Right renal cortex interstitium (tissue), 3 donors: ENCODE results near the gene SLC27A3. TPM values are rescaled to one million over a fixed set of nuclear protein-coding genes. Genes with fewer than 3 reads are reported as not detected.

Source experiments
- DNase-seq, 3 donors: peaks; one replicate each; pipeline ENCODE4 v3.0.0-alpha.2; 2013; ENCODE audit warnings: low read depth in 3 of 3, low spot score in 2 of 3
- polyA plus RNA-seq, 3 donors: library from polyadenylated mRNA; unstranded; fragments of 120-200 nt; gene quantifications; one replicate each; pipeline ENCODE4 v1.2.1, GENCODE V29; 2013; ENCODE audit not compliant: insufficient read length in 3 of 3

Gene SLC27A3
- polyA plus RNA-seq, 3 donors: 31.5 to 33.3 (median 33.0) TPM

DNA sequence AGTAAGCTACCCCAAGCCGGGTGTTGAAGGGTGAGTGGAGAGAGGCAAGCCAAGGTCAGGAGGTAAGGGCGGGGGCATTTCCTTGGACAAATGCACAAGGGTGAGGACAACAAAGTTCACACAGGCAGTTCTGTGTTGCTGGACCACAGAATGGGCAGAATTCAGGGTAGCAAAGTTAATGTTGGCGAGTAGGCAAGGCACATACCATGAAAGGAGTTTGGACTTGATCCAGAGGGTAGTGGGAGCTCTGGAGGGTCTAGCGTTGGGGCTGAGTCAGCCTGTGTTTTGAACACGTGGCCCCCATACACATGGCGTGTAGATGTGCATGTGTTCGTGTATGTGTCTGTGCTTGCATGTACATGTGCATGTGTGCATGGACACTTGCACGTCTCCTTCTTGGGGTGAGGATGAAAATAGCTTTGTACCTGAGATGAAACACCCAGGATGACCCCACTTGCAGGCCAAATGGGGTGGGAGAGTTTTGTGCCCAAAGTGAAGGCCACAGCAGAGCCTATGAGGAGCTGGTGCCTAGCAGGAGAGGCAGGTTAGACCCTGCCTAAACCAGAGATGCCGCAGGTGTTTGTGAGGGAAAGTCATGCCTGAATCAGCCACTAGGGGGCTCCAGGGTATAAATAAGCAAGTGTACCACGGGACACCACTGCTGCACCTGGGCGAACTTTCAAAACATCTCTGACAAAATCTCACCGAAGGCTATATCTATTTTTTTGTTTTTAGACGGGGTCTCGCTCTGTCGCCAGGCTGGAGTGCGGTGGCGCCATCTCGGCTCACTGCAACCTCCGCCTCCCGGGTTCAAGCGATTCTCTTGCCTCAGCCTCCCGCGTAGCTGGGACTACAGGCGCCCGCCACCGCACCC lies 21.8 kb downstream of the SLC27A3 start:
- DNase-seq: no peak

DNA sequence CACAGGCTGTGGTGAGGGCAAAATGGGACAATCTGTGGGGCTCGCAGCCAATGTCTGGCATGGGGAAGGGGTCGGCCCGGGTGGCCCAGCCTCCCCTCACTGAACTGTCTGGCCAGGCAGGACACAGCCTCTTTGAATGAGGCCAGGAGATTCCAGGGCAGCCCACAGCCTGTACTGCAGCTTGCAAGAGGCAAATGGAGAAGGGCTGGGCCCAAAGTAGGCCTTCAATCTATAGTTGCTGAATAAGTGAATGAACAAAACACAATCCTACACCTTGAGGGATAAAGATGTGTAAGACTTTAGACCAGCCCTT lies 23.2 kb downstream of the SLC27A3 start:
- DNase-seq: no peak

GRCh38 chr1:153799016-153799415 lies 23.8 kb downstream of the SLC27A3 start:
- DNase-seq: no peak

DNA sequence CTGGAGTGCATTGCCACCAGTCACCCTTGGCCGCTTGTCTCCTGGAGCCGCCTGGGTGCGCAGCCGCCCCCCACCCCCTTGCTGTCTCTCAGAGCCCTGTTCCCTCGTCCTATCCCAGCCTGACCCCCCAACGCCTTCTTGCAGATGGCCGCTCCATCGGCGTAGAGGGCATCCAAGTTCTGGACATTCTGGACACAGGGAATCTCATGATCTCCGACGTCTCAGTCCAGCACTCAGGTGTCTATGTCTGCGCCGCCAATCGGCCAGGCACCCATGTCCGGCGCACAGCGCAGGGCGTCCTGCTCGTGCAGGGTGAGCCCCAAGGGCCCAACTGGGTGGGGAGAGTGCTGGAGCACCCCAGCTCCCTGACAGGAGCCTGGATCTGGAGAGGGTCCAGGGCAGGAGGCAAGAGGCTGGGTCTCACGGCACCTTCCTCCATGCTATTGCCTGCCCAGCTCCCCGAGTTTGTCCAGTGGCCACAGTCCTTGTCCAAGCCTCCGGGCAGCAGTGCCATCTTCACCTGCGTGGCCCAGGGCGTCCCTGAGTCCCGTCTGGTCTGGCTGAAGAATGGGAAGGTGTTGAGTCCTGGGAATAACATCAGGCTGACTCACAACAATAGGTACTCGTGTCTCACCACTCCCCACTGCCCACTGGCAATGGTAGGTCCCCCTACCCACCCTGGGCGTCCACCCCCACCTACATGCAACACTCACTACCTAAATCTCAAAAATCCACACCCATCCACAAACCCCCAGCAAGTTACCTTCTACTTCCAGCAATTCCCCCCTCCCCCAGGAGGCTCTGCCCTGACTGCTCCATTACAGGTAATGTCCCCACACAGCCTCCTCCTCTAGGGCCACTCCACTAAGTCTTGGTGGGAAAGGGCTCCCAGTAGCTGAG lies 24.6 kb downstream of the SLC27A3 start:
- DNase-seq: no peak

- no peak for DNase-seq
These were observed 25.3 kb downstream of the SLC27A3 start for GRCh38 chr1:153800516-153800915.

GRCh38 chr1:153801028-153801625 lies 25.9 kb downstream of the SLC27A3 start:
- DNase-seq: no peak

GRCh38 chr1:153801786-153802697 lies 26.8 kb downstream of the SLC27A3 start:
- DNase-seq: no peak

DNA sequence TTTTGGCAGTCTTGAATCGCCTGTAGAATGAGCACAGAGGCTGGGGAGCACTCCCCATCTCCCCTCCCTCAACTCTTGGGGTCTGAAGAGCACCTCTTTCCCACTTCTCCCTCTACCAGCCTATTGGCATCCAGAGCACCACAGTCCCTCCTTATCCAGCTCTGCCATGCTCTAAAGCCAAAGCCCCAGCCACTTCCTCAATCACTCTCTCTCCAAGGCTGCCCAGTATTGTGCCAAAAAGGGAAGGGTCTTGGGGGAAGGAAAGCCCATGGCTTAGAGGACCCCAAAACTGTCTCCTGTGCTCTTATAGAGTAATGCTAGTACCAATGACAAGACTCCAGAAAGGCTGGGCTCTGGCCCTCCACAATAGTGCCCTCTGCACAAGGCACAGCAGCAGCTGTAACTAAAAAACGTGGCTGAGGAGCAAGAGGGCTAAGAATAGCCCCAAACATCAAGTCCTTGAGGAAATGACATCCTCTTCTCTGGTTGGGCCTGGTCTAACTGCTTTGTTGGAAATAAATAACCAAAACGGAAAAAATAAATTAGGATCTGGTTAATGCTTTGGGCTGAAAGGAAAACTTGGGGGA lies 28.4 kb downstream of the SLC27A3 start:
- DNase-seq: no peak

DNA sequence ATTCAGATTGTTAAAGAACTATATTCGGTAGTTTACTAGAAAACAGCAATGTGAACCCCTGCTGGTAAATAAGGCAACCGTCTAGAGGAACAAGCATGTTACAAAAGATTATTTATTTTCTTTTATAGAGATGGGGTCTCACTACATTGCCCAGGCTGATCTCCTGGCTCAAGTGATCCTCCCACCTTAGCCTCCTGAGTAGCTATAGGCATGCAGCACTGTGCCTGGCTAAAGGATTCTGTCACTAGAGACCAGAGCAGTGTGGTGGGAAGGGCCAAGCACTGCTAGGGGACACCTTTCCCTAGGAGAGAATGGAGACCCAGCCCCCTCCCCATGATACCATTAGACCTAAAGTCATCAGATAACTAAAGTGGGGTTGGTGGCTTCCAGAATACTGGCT lies 28.9 kb downstream of the SLC27A3 start:
- no peak for DNase-seq

DNA sequence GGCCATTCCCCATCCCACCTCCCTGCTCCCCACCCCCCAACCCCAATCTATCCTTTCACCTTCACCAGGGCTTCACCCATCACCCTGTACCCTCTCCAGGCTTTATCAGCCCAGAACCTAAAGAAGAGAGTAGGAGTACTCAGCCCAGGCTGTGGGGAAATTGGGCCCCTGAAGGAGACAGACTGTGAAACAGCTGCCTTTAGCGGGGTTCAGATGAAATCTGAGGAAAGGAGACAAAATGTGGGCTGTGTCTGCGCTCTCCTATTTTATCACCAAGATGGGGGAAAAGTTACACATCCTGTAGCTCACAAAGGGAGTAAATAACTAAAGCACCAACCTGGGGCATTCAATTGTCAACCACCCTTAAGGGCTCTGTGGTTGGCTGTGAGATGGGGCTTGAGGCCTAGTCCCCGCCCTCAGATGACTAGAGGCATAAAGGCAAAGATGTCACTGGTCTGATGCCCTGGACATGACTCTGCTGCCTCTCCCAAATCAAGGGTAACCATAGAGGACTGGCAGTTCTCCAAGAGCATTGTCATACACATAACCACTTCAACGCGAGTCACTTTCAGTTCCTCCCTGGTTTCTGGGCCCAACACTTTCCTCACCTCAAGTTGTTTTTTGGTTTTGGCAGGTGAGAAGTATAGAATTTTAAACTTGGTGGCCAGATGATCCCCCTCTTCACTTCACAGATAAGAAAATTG lies 30.0 kb downstream of the SLC27A3 start:
- DNase-seq: no peak

GRCh38 chr1:153805886-153806719 lies 30.9 kb downstream of the SLC27A3 start:
- DNase-seq: no peak

DNA sequence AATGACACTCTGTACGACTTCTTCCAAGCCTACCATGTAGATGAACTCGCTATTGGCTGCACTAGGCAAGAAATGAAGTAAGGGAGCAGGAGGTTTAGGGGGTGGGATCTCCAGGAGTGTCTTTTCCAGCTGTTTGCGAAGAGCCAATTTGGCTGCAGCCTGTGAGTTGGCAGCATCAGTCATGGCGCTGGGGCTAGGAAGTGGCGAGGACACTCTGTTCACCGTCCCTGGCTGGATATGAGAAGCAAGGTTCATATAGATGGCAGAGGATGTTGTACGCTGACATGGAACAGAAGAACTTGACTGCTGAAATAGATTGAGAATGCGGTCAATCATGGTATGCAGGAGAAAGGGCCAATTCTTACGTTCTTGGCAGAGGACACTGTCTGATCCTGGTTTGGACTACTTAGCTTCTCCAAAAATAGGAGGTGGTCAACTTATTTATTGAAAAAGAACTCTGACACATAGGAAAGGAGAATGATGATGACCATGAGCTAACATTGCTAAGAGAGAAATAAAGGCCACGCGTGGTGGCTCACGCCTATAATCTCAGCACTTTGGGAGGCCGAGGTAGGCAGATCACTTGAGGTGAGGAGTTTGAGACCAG lies 41.2 kb downstream of the SLC27A3 start:
- no peak for DNase-seq

DNA sequence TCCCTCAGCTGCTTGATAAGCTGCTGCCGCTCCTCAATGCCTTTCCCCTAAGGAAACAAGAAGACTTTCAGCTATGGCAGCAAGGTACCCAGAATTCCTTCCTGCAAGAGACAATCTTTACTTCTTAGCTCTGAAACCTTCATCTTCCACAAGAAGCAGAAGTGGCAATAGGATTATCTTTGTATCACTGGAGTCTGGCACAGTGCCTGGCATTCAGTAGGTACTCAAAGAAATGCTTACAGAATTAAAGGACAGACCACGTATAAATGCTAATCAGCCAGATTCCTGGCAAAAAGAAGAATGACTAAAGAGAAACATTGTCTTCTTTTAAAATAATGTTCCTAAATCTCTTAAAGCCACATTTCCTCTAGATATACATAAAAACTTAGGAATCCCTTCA lies 43.7 kb downstream of the SLC27A3 start:
- no peak for DNase-seq

- no peak for DNase-seq
These were observed 52.2 kb downstream of the SLC27A3 start for GRCh38 chr1:153827168-153827964.
